SKM-1 treated with dmso at 0.1 percent for 144 hours (cell line): ENCODE results near the gene CEACAM3.

ENCODE experiments used
- DNase-seq: peaks from one replicate; lab custom pipeline; 2025; ENCODE audit not compliant: unreplicated experiment; lab: John Stamatoyannopoulos, UW

Gene CEACAM3

GRCh38 chr19:41844601-41845000 lies 48.2 kb downstream of the CEACAM3 start, which contains the start of gene LYPD4:
Gene LYPD4, minus strand, starts transcription at chr19:41844683. Its CDS starts 5,398 bp downstream, at chr19:41839285.
- no peak for DNase-seq

GRCh38 chr19:41845001-41845050 lies 48.4 kb downstream of the CEACAM3 start, which contains the start of gene DMRTC2:
Gene DMRTC2, plus strand, starts transcription at chr19:41845042. Its CDS starts 2,387 bp downstream, at chr19:41847429.
- DNase-seq, result no peak

DNA sequence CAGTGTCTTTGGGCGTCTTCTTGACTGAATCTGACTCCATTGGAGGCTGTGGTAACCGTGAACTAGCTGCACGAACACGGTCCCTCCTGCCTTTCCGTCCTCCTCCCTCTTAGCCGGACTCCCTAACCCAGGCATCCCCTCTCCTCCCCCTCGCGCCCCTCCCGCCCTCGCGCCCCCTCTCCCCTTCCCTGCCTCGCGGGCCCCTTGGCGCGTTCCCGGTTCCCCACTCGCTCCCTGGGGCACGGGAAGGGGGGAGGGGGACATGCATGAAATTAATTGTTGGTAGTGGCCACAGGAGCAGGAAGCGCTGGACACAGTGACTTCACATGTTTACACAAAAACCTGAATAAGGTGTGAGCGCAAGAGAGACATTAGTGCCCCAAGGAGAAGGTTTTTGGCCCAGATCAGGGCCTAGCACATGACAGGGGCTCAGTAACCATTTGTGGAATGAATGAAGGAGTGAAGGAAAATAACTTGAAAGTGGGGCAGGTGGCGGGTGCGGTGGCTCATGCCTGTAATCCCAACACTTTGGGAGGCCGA lies 48.7 kb downstream of the CEACAM3 start:
- DNase-seq, result no peak

GRCh38 chr19:41847351-41848105 lies 51.1 kb downstream of the CEACAM3 start:
- no peak for DNase-seq

DNA sequence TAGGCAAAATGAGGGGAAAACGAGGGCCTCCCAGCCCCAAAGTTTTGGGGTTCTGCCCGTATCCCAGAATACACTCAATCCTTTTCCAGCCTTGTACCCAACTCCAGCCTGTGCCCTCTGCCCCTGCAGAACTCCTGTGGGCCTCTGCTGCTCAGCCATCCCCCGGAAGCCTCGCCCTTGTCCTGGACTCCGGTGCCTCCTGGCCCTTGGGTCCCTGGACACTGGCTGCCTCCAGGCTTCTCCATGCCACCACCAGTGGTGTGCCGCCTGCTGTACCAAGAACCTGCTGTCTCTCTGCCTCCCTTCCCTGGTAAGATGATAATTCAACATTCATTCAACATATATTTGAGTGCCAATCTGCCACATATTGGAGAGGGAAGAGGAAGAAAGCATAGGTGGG lies 52.3 kb downstream of the CEACAM3 start:
- no peak for DNase-seq

- no peak for DNase-seq
These were observed 52.7 kb downstream of the CEACAM3 start for GRCh38 chr19:41849067-41849466.

- DNase-seq, result no peak
These were observed 54.0 kb downstream of the CEACAM3 start for GRCh38 chr19:41850381-41850780.

DNA sequence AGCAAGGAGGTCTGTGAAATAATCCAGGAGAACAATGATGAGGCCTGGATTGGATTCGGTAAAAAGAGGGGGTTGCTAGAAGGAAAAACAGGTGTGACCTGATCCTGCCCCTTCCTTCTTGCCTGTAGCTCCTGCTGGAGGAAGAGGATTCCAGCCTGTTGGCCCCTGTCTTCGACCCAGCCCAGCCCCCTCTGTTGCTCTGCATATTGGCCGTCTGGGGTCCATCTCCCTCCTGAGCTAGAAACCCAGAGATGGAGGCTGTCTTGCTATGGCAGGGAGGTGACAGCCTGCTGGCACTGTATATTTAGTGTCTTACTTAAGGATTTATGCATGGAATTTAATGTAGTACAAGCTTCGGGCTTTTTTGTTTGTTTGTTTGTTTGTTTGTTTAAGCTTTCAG lies 55.1 kb downstream of the CEACAM3 start:
- no peak for DNase-seq

GRCh38 chr19:41853344-41853743 lies 57.0 kb downstream of the CEACAM3 start:
- no peak for DNase-seq

GRCh38 chr19:41853768-41854167 lies 57.4 kb downstream of the CEACAM3 start:
- DNase-seq, result no peak

- DNase-seq, result no peak
These were observed 62.8 kb downstream of the CEACAM3 start for GRCh38 chr19:41859213-41859617.

DNA sequence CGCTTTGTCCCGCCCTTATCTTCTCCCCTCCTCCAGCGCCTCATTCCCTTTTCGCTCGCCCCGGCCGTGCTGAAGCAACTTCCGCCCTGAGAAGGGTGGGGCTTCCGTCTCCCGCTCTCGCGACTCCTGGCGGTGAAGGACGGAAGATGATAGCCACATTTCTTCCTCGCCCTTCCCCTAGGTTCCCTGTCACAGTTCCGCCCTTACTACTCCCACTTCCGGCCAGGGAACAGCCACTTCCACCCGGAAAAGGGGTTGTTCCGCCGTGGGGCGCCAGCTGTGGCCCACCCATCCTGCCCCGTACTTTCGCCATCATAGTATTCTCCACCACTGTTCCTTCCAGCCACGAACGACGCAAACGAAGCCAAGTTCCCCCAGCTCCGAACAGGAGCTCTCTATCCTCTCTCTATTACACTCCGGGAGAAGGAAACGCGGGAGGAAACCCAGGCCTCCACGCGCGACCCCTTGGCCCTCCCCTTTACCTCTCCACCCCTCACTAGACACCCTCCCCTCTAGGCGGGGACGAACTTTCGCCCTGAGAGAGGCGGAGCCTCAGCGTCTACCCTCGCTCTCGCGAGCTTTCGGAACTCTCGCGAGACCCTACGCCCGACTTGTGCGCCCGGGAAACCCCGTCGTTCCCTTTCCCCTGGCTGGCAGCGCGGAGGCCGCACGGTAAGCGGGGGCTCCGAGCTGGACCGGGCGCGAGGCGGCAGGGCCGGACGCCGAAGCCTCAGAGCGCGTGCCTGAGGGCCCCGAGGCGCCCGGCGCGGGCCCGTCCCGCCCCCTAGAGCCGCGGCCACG lies 63.4 kb downstream of the CEACAM3 start, which contains the start of gene RPS19:
RPS19 (plus strand) TSS at position 638 of the 801 bp plus-strand sequence. CDS start 520 bp downstream, outside the sequence.
- DNase-seq, result peak; percentile 88

- no peak for DNase-seq
These were observed 64.2 kb downstream of the CEACAM3 start for GRCh38 chr19:41860419-41861115.
